Glutamatergic neuron (in vitro differentiated cells): ENCODE measurements around the gene MGAT4B. TPM values are rescaled to one million over a fixed set of nuclear protein-coding genes. Genes with fewer than 3 reads are reported as not detected.
A peak's percentile ranks its signal among the peaks of the same experiment; 100 is the strongest.

Source experiments
- DNase-seq: peaks from one replicate; pipeline ENCODE4 v3.0.0; 2022
- H3K27ac Mint-ChIP-seq: one replicate; pipeline ENCODE4 v1.8.0; 2020; ENCODE audit warnings: mild to moderate bottlenecking, mixed read lengths, inconsistent platforms; ENCODE audit not compliant: unreplicated experiment
- H3K27me3 Mint-ChIP-seq: one replicate; pipeline ENCODE4 v1.8.0; 2020; ENCODE audit warnings: mild to moderate bottlenecking, moderate library complexity, mixed read lengths, inconsistent platforms; ENCODE audit not compliant: unreplicated experiment
- H3K36me3 Mint-ChIP-seq: one replicate; pipeline ENCODE4 v1.8.0; 2020; ENCODE audit warnings: mild to moderate bottlenecking, mixed read lengths, inconsistent platforms; ENCODE audit not compliant: unreplicated experiment
- H3K4me1 Mint-ChIP-seq: one replicate; pipeline ENCODE4 v1.8.0; 2020; ENCODE audit warnings: mild to moderate bottlenecking, low read depth, mixed read lengths, inconsistent platforms; ENCODE audit not compliant: unreplicated experiment
- H3K4me3 Mint-ChIP-seq: one replicate; pipeline ENCODE4 v1.8.0; 2020; ENCODE audit warnings: mild to moderate bottlenecking, mixed read lengths, inconsistent platforms; ENCODE audit not compliant: unreplicated experiment
- H3K9me3 Mint-ChIP-seq: one replicate; pipeline ENCODE4 v1.8.0; 2020; ENCODE audit warnings: mild to moderate bottlenecking, moderate library complexity, mixed read lengths, inconsistent platforms; ENCODE audit not compliant: unreplicated experiment
- CTCF ChIP-seq: fragments of 200-600 bp; sonication (generic); IDR thresholded peaks from one replicate; pipeline ENCODE4 v1.5.0; 2021; ENCODE audit not compliant: partially characterized antibody, unreplicated experiment
- total RNA-seq: library from RNA; stranded (reverse); fragmentation: NEBNext Ultra II Directional; extraction: Animal tissue kit (Norgen Biotek cat#: 25700); gene quantifications from one replicate; pipeline ENCODE4 v1.2.1, GENCODE V29; 2021; ENCODE audit not compliant: unreplicated experiment

Gene MGAT4B
- total RNA-seq, 1 donor from 2014 or later, result 140 TPM

- Mint-ChIP-seq H3K27ac (no peak overlapping the region), H3K4me3 (no peak overlapping the region), H3K9me3 (peaks cover 14% of the 10 kb centered on the region), H3K4me1 (peaks cover 13% of the 10 kb centered on the region), H3K36me3 (peaks cover 25% of the 10 kb centered on the region), H3K27me3 (peaks cover 3% of the 10 kb centered on the region)
- TF ChIP-seq CTCF, result no peak
- DNase-seq, result no peak
Observed at GRCh38 chr5:179830818-179831468, 24.3 kb upstream of the MGAT4B start.

GRCh38 chr5:179829732-179830435 lies 23.2 kb upstream of the MGAT4B start:
- Mint-ChIP-seq H3K27me3 (peaks cover 4% of the 10 kb centered on the region), H3K36me3 (peaks cover 17% of the 10 kb centered on the region), H3K4me3 (no peak overlapping the region), H3K9me3 (peaks cover 12% of the 10 kb centered on the region), H3K27ac (no peak overlapping the region), H3K4me1 (peaks cover 15% of the 10 kb centered on the region)
- no peak for TF ChIP-seq CTCF
- DNase-seq, result no peak

GRCh38 chr5:179828756-179829421 lies 22.2 kb upstream of the MGAT4B start:
- H3K9me3 Mint-ChIP-seq, result peaks cover 12% of the 10 kb centered on the region
- H3K36me3 Mint-ChIP-seq, result peaks cover 17% of the 10 kb centered on the region
- no peak overlapping the region for H3K4me3 Mint-ChIP-seq
- no peak for DNase-seq
- TF ChIP-seq CTCF, result no peak
- peaks cover 6% of the 10 kb centered on the region for H3K27me3 Mint-ChIP-seq
- H3K27ac Mint-ChIP-seq, result peak overlapping the region; percentile 73
- peaks cover 18% of the 10 kb centered on the region for H3K4me1 Mint-ChIP-seq

- DNase-seq, result peak; percentile 33
- peaks cover 17% of the 10 kb centered on the region for H3K36me3 Mint-ChIP-seq
- no peak for TF ChIP-seq CTCF
- H3K4me3 Mint-ChIP-seq, result no peak overlapping the region
- H3K4me1 Mint-ChIP-seq, result peaks cover 20% of the 10 kb centered on the region
- peak overlapping the region; percentile 52 for H3K27ac Mint-ChIP-seq
- H3K9me3 Mint-ChIP-seq, result peaks cover 13% of the 10 kb centered on the region
- H3K27me3 Mint-ChIP-seq, result peaks cover 6% of the 10 kb centered on the region
Observed at GRCh38 chr5:179827680-179828079, 21.0 kb upstream of the MGAT4B start.
